HG03457 (cell line): ENCODE data around the gene C11orf97.
"Not testable (repeated sequence)": the region's sequence is repeated elsewhere in the genome, so short reads cannot be mapped to it uniquely, and the experiment has no call there.

Experiments used
- ATAC-seq: cut with Tn5 transposase; IDR thresholded peaks from one replicate; pipeline ENCODE4 v1.9.1; 2021; ENCODE audit warnings: moderate number of reproducible peaks; ENCODE audit not compliant: unreplicated experiment

The C11orf97 gene

DNA sequence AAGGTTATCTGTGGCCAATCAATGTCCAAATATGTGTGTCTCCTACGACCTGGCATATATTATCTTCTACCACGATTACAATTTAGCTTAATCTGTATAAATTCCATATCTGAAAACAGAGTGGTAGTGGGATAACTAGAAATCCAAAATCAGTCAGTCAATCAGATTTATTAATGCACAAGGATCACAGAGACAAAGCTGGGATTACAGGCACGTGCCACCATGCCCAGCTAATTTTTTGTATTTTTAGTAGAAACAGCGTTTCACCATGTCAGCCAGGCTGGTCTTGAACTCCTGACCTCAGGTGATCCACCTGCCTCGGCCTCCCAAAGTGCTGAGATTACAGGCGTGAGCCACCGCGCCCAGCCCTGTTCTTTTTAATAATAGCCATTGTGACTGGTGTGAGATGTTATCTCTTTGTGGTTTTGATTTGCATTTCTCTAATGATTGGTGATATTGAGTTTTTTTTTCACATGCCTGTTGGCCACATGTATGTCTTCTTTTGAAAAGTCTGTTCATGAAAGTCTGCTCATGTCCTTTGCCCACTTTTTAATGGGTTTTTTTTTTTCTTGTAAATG is 43.6 kb downstream of the C11orf97 start:
- ATAC-seq, result not testable (repeated sequence)

DNA sequence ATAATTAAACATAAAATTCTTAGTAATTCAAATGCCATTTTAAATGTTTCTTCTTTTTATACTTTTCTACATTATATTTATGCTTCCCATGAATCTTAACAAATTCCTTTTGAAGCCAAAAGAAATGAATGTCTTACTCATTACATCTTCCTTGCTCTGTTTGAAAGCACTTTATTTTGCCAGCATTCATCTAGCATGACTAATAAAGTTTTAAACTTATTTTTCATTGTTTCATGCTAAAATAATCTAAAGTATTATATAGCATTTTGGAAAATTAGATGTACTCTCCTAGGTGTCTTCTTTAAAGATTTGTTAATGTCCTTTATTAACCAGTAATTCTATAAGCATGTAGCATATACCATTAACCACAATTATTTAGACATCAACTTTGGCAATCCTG is 45.2 kb downstream of the C11orf97 start:
- ATAC-seq, result no peak

DNA sequence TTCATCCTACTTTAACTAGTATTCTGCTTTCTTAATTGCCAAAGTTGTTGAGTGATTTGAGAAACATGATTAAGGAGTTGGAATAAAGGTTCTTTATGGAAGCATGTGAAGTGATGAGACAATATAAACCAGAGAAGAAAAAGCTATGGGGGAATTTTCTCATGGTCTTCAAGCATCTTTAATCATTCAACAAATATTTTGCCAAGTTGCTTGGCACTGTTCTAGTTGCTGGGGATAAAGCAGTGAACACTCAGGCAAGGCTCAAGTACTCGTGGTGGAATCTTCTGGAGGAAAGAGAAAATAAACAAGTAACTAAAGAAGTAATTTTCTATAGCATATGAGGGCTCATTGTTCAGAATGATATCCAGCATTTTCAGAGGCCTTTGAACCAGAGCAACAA is 45.7 kb downstream of the C11orf97 start:
- ATAC-seq, result no peak

DNA sequence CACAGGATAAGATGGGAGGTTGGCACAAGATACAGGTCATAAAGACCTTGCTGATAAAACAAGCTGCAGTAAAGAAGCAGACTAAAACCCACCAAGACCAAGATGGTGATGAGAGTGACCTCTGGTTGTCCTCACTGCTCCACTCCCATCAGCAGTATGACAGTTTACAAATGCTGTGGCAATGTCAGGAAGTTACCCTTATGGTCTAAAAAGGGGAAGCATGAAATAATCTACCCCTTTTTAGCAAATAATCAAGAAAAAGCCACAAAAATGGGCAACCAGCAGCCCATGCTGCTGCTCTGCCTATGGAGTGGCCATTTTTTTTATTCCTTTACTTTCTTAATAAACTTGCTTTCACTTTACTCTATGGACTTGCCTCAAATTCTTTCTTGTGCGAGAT is 46.2 kb downstream of the C11orf97 start:
- ATAC-seq, result no peak

DNA sequence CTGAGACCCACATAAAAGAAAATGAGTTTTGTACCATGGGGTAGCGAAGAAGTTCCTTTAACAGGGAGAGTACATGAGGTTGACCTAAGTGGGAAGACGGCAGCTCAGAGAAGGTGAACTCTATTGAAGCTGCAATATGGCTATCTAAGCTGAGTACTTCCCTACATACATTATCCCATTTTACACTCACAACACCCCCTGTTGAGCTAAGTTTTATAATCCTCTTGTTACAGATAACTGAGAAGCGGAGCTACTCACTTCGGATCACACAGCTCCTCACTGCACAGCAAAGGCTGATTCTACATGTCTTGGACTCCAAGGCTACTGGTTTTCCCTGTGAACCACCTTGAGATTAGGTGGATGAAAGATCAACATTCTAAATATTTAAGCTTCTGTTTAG is 46.7 kb downstream of the C11orf97 start:
- no peak for ATAC-seq

DNA sequence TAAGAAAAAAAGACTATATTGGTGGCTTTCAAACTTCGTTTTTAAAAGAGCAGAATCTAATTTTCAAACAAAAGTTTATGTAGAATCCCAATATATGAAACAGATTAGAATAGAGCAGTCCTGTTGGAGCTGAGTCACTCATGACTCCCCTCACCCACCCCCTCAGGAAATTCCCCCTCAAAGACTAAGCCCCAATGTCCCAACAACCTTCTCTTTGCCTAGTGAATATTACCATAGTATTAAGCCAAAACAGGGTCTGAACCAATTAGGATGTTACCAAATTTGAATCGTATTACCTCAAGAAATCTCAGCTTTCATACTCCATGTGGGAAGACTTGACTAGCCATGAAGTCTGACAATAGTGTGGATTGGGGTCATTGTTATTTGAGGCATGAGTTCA is 47.1 kb downstream of the C11orf97 start:
- ATAC-seq, result no peak

DNA sequence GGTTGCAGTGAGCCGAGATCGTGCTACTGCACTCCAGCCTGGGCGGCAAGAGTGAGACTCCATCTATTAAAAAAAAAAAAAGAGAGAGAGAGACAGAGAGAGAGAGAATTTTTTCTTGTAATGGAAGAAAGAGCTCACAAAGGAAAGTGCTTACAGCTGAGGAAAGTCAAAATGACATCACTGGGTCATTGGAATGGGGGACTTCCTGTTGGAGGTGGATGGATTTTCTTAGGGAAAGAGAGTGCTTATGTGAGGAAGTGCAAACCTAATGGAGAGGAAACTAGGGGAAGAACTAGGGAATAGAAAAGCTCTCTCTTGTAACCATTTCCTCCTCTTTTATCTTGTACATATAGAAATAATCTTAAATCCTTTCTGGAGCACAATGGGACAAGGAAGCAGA is 48.6 kb downstream of the C11orf97 start:
- no peak for ATAC-seq

DNA sequence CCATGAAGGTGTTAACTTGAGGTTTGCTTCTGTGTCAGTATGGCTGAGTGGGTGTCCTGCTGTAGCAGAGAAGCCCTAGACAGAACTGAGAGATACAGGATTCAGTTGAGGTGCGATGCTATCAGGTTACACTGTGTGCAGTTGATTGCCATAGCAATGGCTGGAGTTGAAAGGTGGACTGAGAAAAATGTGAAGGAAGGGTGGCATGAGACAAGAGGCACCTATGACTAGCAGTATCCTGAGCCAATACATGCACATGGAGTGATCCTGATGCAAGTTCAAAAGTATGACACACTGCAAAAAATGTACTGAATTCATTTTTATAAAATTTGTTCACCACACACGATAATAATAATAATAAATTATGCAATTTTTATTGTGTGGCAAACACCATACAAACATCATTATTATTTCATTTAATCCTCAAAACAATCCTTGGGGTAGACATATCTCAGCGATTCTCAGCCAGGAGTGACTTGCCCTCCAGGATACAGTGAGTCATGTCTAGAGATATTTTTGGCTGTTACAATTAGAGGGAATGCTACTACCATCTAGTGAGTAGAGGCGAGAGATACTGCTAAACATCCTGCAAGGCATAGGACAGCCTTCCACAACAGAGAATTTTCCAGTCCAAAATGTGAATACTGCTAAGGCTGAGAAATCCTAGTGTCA is 51.1 kb downstream of the C11orf97 start:
- ATAC-seq, result no peak

DNA sequence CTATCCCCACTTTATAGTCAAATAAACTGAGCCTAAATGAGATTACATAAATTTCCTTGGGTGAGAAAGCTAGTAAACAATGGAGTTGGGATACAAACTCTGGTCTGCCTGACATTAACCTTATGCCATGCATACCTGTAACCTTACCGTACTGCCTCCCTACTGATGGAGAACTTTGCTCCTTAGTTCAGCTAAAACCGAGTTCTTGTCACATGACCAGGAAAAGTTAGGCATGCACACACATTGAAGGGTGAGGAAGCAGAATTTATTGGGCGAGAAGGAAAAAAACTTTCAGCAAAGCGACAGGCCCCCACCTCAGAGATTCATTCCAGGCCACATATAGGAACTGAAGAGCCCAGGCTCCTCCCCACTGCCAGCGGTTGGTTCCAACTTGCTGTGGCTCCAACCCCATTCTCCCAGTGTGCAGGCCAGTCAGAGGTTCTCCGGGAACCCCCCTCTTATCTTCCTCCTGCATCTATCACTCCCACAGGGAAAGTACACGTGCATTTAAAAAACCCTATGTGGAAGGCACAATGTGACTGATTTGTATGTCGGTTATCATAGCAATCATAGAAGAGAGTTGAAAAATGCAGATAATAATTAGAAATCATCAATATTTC is 51.7 kb downstream of the C11orf97 start:
- no peak for ATAC-seq

DNA sequence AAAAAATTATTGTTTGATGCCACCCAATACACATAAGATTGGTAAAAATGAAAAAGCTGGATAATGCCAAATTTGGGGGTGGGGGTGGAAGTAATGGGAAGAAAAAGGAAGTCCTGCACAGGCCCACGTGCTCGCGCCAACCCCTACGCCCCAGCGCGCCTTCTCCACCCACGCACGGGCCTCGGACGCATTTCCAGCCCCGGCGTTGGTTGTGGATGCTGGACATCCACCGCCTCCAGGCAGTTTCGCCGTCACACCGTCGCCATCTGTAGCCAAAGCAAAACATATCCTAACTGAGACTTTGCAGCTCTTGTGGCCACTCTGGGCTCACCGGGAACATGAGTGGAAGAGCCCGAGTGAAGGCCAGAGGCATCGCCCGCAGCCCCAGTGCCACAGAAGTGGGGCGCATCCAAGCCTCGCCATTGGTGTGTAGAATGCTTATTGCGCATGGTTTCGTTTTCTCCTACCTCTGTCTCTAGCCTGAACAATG is 55.0 kb downstream of the C11orf97 start, which contains the start of gene PIWIL4:
PIWIL4 (plus strand) TSS at position 188 of the 490 bp plus-strand sequence; CDS start at position 339, 151 bp downstream.
- ATAC-seq, result no peak

DNA sequence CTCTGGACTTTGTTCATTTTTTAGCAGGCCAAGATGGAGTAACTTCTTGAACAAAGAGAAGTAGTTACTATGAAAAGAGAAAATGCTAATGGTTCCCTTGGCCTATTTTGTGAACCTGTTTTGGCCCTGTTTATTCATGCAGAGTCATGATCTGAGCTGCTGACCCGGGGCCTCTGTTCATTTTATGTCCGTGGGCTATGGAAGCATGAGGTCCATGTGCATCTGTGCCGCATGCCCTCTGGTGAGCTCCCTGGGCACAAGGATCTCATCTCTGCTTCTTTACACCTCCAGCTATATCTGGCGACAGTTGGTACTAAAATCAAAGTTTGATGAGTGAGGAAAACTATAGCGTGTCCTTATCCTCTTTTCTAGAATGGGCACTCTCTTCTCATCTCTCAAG is 55.9 kb downstream of the C11orf97 start:
- no peak for ATAC-seq

DNA sequence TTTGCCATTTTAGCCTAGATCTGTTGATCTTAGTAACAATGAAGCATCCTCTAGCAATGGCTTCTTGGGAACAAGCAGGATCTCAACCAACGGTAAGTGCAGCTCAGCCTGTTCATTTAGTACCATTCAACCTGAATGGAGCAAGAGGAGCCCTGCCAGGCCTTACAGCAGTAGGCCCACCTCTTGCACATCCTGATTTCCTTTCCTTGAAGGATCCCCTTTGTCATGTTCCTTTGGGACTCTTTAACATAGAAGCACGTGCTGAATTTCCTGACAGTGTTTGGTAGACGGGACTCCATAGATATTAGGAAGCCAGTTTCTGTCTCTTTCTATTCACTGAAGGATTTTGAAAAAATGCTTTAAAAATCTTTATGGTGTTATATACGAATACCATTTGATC is 56.5 kb downstream of the C11orf97 start:
- no peak for ATAC-seq

DNA sequence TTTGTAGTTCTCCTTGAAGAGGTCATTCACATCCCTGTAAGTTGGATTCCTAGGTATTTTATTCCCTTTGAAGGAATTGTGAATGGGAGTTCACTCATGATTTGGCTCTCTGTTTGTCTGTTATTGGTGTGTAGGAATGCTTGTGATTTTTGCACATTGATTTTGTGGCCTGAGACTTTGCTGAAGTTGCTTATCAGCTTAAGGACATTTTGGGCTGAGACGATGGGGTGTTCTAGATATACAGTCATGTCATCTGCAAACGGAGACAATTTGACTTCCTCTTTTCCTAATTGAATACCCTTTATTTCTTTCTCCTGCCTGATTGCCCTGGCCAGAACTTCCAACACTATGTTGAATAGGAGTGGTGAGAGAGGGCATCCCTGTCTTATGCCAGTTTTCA is 60.7 kb downstream of the C11orf97 start:
- not testable (repeated sequence) for ATAC-seq

DNA sequence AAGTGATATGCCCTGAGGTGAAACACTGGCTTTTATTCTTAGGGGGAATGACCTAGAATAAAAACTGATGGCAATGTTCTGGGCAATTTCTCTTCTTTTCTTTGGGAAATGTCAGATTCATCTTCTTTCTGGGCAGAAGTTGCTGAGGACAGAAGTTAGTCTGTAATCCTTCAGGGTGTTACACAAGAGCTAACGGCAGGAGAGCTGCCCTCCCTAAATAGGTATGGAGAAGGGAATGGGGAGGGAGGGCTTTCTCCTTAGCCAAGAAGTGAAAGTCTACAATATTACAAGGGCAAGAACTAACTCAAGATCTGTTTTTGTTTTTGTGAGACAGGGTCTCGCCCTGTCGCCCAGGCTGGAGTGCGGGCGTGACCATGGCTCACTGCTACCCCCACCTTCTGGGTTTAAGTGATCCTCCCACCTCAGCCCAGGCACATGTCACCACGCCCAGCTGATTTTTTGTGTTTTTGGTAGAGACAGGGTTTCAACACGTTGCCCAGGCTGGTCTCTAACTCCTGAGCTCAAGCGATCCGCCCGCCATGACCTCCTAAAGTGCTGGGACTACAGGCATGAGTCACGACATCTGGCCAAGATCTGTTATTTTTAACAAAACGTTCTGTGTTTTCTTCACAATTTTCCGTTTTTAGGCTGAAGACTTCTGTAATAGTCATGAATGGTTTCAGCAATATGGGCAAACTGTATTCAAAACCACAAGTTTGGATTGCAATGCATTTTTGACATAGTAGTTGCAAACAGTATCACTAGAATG is 62.1 kb downstream of the C11orf97 start:
- no peak for ATAC-seq

DNA sequence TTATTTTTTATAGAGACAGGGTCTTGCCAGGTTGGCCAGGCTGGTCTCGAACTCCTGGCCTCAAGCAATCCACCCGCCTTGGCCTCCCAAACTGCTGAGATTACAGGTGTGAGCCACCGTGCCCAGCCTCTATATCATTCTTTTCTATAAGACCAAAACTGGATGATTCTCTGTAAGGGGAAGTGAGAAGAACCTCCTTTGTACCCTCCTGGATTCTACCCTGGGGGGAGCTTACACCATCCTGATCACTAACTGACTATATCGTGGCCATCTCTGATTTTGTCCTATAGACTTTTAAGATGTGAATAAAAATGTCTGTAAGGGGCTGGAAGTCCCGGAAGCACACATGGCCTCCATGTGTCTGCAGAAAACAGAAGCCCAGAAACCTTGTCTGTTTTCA is 64.0 kb downstream of the C11orf97 start:
- ATAC-seq, result no peak

DNA sequence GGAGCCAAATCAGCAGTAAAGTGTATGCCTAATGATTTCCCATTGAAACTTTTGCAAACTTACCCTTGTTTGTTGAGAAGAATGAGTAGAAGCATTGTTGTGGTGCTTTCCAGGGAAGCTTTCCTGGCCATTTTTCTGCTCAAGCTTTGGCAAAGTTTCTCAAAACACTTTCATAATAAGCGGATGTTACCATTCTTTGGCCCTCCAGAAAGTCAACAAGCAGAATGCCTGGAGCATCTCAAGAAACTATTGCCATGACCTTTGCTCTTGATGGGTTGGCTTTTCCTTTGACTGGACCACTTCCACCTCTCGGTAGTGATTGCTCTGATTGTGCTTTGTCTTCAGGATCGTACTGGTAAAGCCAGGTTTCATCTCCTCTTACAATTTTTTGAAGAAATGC is 65.6 kb downstream of the C11orf97 start:
- ATAC-seq, result no peak
